ENCODE measurements around the gene ESYT2. TPM values are rescaled to one million over a fixed set of nuclear protein-coding genes. Genes with fewer than 3 reads are reported as not detected.
A peak's percentile ranks its signal among the peaks of the same experiment; 100 is the strongest.

The ESYT2 gene
- total RNA-seq, 1 experiment from 2014 or later = 39.0 TPM

GRCh38 chr7:158861936-158862704 lies 32.8 kb upstream of the ESYT2 start:
- no peak overlapping the region for H3K27ac ChIP-seq (ENCODE audit: insufficient read length, low read depth, low read length)
- H3K79me2 ChIP-seq (ENCODE audit: insufficient read depth, low read length) = peaks cover 5% of the 10 kb centered on the region; the same call in 1 of the 2 replicates

More at GRCh38 chr7:158861936-158862704, 32.8 kb upstream of the ESYT2 start:
- no peak overlapping the region for H3T11ph ChIP-seq (ENCODE audit: low read length)
- no peak overlapping the region for H2BK12ac ChIP-seq (ENCODE audit: insufficient read length, low read depth, low read length)
- H3K36me3 Mint-ChIP-seq (ENCODE audit: insufficient read depth in 1 of 3, low read depth in 3 of 3) = peaks cover 10 to 15% (median 15%) of the 10 kb centered on the region in 3 experiments; a peak in 6 of 7 replicates
- no peak overlapping the region for H4K8ac ChIP-seq (replicated peaks; ENCODE audit: insufficient read length, low read depth, low read length)
- H3K4ac ChIP-seq (ENCODE audit: low read depth, low read length) = no peak overlapping the region
- H4K5ac ChIP-seq (ENCODE audit: insufficient read length, low read depth, low read length) = no peak overlapping the region
- DNase-seq = no peak
- no peak overlapping the region for H4K91ac ChIP-seq (ENCODE audit: insufficient read length, low read depth, low read length)
- no peak overlapping the region for H2AFZ ChIP-seq (ENCODE audit: low read length)
- no peaks in the 10 kb centered on the region for H3K23me2 ChIP-seq (ENCODE audit: insufficient read length, low read depth, low read length, poor library complexity, severe bottlenecking)
- H2BK5ac ChIP-seq (ENCODE audit: insufficient read length, low read length) = no peak overlapping the region
- H3K23ac ChIP-seq (ENCODE audit: insufficient read length, low read depth, low read length) = no peak overlapping the region
- H3K4me1 Mint-ChIP-seq = peaks cover 53 to 71% of the 10 kb centered on the region in 2 experiments
- peak overlapping the region in 2 of 3 experiments; percentile 47 to 87; a peak in 5 of 7 replicates for H3K27ac Mint-ChIP-seq
- no peak overlapping the region for H3K9ac ChIP-seq (ENCODE audit: extremely low read depth, insufficient read length, low read length)
- H3K27me3 Mint-ChIP-seq (ENCODE audit: low read depth) = peaks cover 4% of the 10 kb centered on the region
- WGBS (ENCODE audit: extremely low coverage, insufficient read length, low lambda C conversion rate) = no CpG with 5 or more reads among the region's 11 CpGs
- no peak overlapping the region for H3K56ac ChIP-seq (ENCODE audit: insufficient read length, low read depth, low read length)
- H3K14ac ChIP-seq (ENCODE audit: insufficient read depth, low read length) = no peak overlapping the region
- peaks cover 3% of the 10 kb centered on the region in 2 experiments; a peak in 3 of 5 replicates for H3K9me3 Mint-ChIP-seq
- no peak overlapping the region for H3K4me2 ChIP-seq (ENCODE audit: insufficient read depth, insufficient read length, low read length)
- H2BK15ac ChIP-seq (ENCODE audit: low read depth, low read length) = no peak overlapping the region
- H2BK20ac ChIP-seq (ENCODE audit: low read depth, low read length, poor library complexity, severe bottlenecking) = no peak overlapping the region
- peak overlapping the region; percentile 7 to 65; a peak in 4 of 5 replicates for H3K4me3 Mint-ChIP-seq
- no peak overlapping the region for H3K18ac ChIP-seq (ENCODE audit: insufficient read length, low read depth, low read length)
- H3K27me3 ChIP-seq (ENCODE audit: insufficient read depth, low read length) = no peaks in the 10 kb centered on the region
- H3K79me1 ChIP-seq (ENCODE audit: insufficient read depth, low read depth, low read length, poor library complexity, severe bottlenecking) = no peaks in the 10 kb centered on the region
- H3K4me1 ChIP-seq (ENCODE audit: insufficient read depth, low read length) = peaks cover 2% of the 10 kb centered on the region; the same call in 1 of the 2 replicates
- no peak overlapping the region for H2BK120ac ChIP-seq (ENCODE audit: low read depth, low read length, poor library complexity, severe bottlenecking)
- peaks cover 3% of the 10 kb centered on the region for H4K20me1 ChIP-seq (ENCODE audit: control insufficient read depth, insufficient read depth, insufficient read length)
- no peak overlapping the region for H2AK5ac ChIP-seq (ENCODE audit: insufficient read length, low read length)
- no peak for TF ChIP-seq CTCF (conservative IDR thresholded peaks at IDR 0.05)
- no peaks in the 10 kb centered on the region for H3K9me3 ChIP-seq (ENCODE audit: control insufficient read depth, low read depth, low read length)
